Stimulated activated CD8-positive, alpha-beta memory T cell treated with anti-CD3 and anti-CD28 coated beads, Interleukin-7, amount 100 ng/mL, for 48 hours (primary cell): Measurements from ENCODE around the gene ABHD2.
"Not testable (repeated sequence)": the region's sequence is repeated elsewhere in the genome, so short reads cannot be mapped to it uniquely, and the experiment has no call there.

Experiments used
- DNase-seq, 2 donors: peaks; one replicate each; pipeline ENCODE4 v3.0.0-alpha.2; 2020; ENCODE audit warnings: low read depth in 1 of 2; ENCODE audit errors: extremely low read depth in 1 of 2

ABHD2 gene

GRCh38 chr15:89074402-89075012 lies 13.7 kb upstream of the ABHD2 start:
- no peak for DNase-seq

DNA sequence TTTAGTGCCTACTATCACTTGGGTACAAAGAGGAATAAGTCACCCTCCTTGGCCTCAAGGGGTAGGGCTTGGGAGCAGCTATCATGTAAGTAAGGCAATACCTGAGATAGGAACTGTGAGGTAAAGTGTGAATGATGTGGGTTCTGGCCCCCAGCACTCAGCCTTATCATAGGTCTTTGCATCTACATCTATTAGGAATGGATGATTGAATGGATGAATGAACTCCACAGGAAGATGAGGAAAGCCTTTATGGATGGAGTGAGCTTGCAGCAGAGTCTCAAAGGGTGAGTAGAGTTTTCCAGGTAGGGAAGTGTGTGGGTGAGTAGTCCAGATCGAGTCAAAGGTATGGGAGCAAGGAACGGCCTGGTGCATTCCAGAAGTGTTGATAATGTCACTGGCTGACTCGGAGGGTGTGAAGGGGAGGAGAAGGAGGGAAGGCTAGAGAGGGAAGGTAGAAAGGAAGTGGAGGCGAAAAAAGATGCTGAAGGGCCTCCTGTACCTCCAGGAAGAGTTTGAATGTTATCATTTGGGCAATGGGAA lies 13.1 kb upstream of the ABHD2 start:
- DNase-seq: no peak

GRCh38 chr15:89075846-89076245 lies 12.4 kb upstream of the ABHD2 start:
- DNase-seq: no peak

GRCh38 chr15:89077750-89078149 lies 10.5 kb upstream of the ABHD2 start:
- DNase-seq: no peak

GRCh38 chr15:89078851-89079810 lies 9.1 kb upstream of the ABHD2 start:
- no peak for DNase-seq

DNA sequence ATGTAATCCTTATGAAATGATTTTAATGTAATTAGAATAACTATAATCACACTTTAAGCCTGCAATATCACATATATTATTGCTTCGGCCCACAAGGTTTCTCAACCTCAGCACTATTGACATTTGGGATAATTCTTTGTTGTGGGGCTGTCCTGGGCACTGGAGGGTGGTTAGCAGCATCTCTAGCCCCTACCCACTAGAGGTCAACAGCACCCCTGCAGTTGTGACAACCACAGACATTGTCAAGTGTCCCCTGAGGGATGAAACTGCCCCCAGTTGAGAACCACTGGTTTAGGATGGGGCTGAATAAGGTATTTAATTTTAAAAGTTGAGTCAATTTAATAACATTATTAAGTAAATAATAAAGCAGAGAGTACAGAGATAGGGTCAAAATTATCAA lies 6.4 kb upstream of the ABHD2 start:
- no peak for DNase-seq

DNA sequence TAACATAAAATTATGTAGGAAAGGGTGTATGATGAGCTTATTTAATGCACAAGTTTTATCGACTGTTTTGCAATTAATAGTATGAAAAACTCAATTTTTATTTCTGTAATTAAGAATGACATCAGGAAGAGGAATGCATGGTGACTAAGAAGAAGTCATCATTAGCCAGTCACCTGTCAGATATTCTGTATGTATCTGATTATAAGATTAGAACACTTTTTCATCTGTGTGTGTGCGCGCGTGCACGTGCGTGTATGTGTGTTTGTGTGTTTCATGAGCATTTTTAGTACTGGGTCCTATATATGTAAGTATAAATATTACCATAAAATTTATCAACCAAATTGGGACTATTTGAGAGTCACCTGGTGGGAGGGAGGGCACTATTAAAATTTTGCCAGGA lies 5.0 kb upstream of the ABHD2 start:
- DNase-seq: no peak

GRCh38 chr15:89085289-89085926 lies 2.8 kb upstream of the ABHD2 start:
- no peak for DNase-seq

GRCh38 chr15:89085933-89086332 lies 2.3 kb upstream of the ABHD2 start:
- not testable (repeated sequence) for DNase-seq

- not testable (repeated sequence) for DNase-seq
These were observed 1.9 kb upstream of the ABHD2 start for GRCh38 chr15:89086390-89086789.

- DNase-seq: no peak
These were observed 961 bp upstream of the ABHD2 start for GRCh38 chr15:89087161-89087829.

- DNase-seq: no peak
These were observed 504 bp downstream of the ABHD2 start for GRCh38 chr15:89088605-89089315.

- no peak for DNase-seq
These were observed 1.3 kb downstream of the ABHD2 start for GRCh38 chr15:89089316-89090230.

DNA sequence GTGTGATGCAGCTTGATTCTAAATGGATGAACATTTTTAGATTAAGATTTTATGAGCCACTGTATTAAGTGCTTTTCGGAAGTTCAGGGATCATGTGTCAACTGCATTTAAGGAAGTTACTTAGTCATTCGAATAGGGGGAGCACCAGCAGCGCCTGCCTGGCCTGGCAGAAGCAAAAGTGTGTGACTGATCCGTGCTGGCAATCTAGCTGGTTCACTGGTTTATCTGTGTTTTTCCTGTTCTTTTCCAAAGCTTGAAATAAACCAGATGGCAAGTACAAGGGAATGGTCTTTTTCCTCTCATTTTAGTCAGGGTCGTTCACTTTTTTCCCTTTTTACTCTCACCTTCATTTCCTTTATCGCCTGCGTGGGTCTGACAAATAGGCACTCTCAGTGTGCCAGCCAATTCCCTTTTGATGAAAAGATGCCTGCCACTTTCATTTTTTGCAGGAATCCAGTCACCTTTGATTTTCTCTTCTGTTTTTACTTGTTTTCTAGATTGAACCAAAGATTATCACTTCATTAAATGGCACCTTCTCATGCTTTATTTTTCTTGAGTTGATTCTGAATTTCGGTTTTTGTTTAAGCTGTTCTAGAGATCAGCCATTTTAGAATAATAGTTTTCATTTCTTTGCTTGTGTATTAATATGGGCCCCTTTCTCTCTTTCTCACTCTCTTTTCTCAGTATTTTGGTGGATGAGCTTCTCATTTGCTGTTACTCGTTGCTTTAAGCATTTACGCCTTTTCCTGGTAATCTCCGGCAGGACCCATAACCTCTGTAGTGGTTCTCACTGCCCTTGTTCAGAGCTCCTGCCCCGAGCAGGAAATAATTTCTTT lies 2.8 kb downstream of the ABHD2 start:
- no peak for DNase-seq

DNA sequence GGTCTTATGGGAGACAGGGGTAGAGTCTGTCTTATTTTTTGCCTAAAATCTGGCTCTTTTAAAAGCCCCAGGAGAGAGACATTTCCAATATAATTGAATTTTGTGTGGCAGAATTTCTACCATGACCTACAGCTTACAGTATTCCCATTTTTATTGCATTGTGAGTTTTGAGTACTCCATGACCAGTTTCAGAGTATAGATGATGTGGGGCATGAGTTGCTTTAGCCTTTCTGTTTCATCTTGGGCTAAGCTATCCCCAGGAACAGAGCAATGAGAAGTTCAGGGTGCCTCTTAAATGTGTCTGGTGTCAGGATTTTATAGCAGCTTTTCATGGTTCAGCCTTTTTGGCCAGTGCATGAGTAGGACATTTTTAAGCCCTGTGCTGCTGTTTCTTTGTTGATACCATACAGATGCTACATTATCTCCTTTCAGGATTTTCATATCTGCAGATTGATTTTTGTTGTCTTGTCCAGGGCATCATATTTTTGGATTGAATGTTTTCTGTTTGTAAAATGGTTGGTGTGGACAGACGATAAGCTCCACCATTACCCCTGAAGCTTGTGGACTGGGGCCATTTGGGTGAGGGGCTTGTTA lies 3.5 kb downstream of the ABHD2 start:
- DNase-seq: no peak

- DNase-seq: no peak
These were observed 5.3 kb downstream of the ABHD2 start for GRCh38 chr15:89093509-89093908.

- DNase-seq: no peak
These were observed 6.8 kb downstream of the ABHD2 start for GRCh38 chr15:89095073-89095472.

DNA sequence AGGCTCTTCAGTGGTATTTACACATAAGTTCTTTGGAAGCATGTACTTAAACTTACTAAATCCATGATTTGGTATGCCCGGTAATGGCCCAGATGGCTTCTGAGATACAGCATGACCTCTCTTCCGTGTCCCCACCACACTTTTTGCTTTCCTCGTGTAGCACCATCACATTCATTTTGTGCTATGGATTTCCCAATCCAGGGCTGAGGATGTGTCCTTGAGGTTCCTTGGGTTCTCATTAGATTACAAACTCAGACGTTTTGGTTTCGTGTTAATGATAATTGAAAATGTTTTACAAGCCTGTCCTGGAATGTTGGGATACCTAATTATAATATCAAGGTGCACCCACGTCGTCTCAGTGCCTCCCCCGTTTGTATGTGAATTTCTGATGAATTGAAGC lies 7.3 kb downstream of the ABHD2 start:
- no peak for DNase-seq
